GM12891 (cell line): Measurements from ENCODE around the gene HCST.

Experiments
- DNase-seq: peaks from one replicate; pipeline ENCODE4 v3.0.0; 2011; ENCODE audit warnings: low spot score; ENCODE audit not compliant: insufficient read length
- FAIRE-seq: peaks from 2 replicates; lab custom pipeline; 2011; peaks lifted over from hg19 to GRCh38; lab: Jason Lieb, UNC
- PAX5 ChIP-seq: IDR thresholded peaks from 2 replicates; pipeline ENCODE4 v1.6.1; 2011; ENCODE audit warnings: low read length, moderate library complexity, mild to moderate bottlenecking; ENCODE audit not compliant: insufficient read depth, severe bottlenecking
- POLR2A ChIP-seq: IDR thresholded peaks from 2 replicates; pipeline ENCODE4 v1.6.1; 2011; ENCODE audit warnings: low read depth, low read length, control low read depth
- POLR2AphosphoS5 ChIP-seq: IDR thresholded peaks from 2 replicates; pipeline ENCODE4 v1.6.1; 2011; ENCODE audit warnings: low read depth, low read length, control low read depth
- POU2F2 ChIP-seq: IDR thresholded peaks from 2 replicates; pipeline ENCODE4 v1.6.1; 2011; ENCODE audit warnings: low read depth, mild to moderate bottlenecking, control low read depth, low read length, moderate library complexity
- SPI1 ChIP-seq: IDR thresholded peaks from 2 replicates; pipeline ENCODE4 v1.6.1; 2011; ENCODE audit warnings: low read depth, low read length, control low read depth
- TAF1 ChIP-seq: IDR thresholded peaks from 2 replicates; pipeline ENCODE4 v1.6.1; 2011; ENCODE audit warnings: low read depth, low read length, control low read depth

Gene HCST

GRCh38 chr19:35911790-35912189 lies 9.5 kb downstream of the HCST start:
- DNase-seq (no peak), FAIRE-seq (no peak)
- TF ChIP-seq POU2F2 (no peak), SPI1 (no peak), POLR2AphosphoS5 (no peak), TAF1 (no peak), POLR2A (no peak), PAX5 (no peak)

- FAIRE-seq, result no peak
- DNase-seq, result no peak
- TF ChIP-seq POLR2A, result no peak
- TF ChIP-seq PAX5, result no peak
- no peak for TF ChIP-seq TAF1
- TF ChIP-seq POU2F2, result no peak
- TF ChIP-seq SPI1, result no peak
- no peak for TF ChIP-seq POLR2AphosphoS5
These were observed 11.3 kb downstream of the HCST start for GRCh38 chr19:35913589-35913988.

- TF ChIP-seq PAX5, result no peak
- peak; percentile 58; the same call in 1 of the 2 replicates for TF ChIP-seq SPI1
- peak; percentile 48 for FAIRE-seq
- DNase-seq, result no peak
These were observed 13.1 kb downstream of the HCST start for GRCh38 chr19:35915443-35915842.

- no peak for TF ChIP-seq SPI1
- TF ChIP-seq PAX5, result no peak
- TF ChIP-seq POU2F2, result no peak
- no peak for TF ChIP-seq POLR2A
- TF ChIP-seq TAF1, result no peak
- no peak for TF ChIP-seq POLR2AphosphoS5
These were observed 17.0 kb downstream of the HCST start for GRCh38 chr19:35919306-35919705.

GRCh38 chr19:35921012-35921411 lies 18.7 kb downstream of the HCST start:
- no peak for FAIRE-seq
- TF ChIP-seq SPI1, result no peak

More at GRCh38 chr19:35919306-35919705, 17.0 kb downstream of the HCST start:
- no peak for FAIRE-seq
- DNase-seq, result no peak

GRCh38 chr19:35925501-35925900 lies 23.2 kb downstream of the HCST start:
- FAIRE-seq (no peak), DNase-seq (no peak)
- TF ChIP-seq POLR2A, result no peak
- TF ChIP-seq POU2F2, result no peak
- TF ChIP-seq POLR2AphosphoS5, result no peak
- no peak for TF ChIP-seq TAF1
- TF ChIP-seq PAX5, result no peak
- no peak for TF ChIP-seq SPI1

More at GRCh38 chr19:35921012-35921411, 18.7 kb downstream of the HCST start:
- DNase-seq, result no peak

- TF ChIP-seq TAF1, result no peak
- no peak for TF ChIP-seq SPI1
- TF ChIP-seq POU2F2, result no peak
- TF ChIP-seq POLR2A, result no peak
- no peak for TF ChIP-seq POLR2AphosphoS5
- no peak for TF ChIP-seq PAX5
- no peak for DNase-seq
These were observed 26.2 kb downstream of the HCST start for GRCh38 chr19:35928507-35928906.

GRCh38 chr19:35929876-35930275 lies 27.5 kb downstream of the HCST start:
- TF ChIP-seq POLR2AphosphoS5 (no peak), PAX5 (no peak), POU2F2 (no peak), POLR2A (no peak), SPI1 (peak; percentile 21; the same call in 1 of the 2 replicates), TAF1 (no peak)
- no peak for DNase-seq
- peak; percentile 63 for FAIRE-seq

More at GRCh38 chr19:35928507-35928906, 26.2 kb downstream of the HCST start:
- FAIRE-seq, result no peak

- FAIRE-seq, result peak; percentile 100
- TF ChIP-seq POLR2AphosphoS5, result peak; percentile 98
- peak; percentile 93 for TF ChIP-seq TAF1
- peak; percentile 78 for TF ChIP-seq PAX5
- TF ChIP-seq POU2F2, result peak; percentile 67; the same call in 1 of the 2 replicates
- peak; percentile 98 for TF ChIP-seq POLR2A
- TF ChIP-seq SPI1, result no peak
- peak; percentile 97 for DNase-seq
These were observed 29.0 kb downstream of the HCST start for GRCh38 chr19:35931161-35931873.

- TF ChIP-seq POLR2A (no peak), TAF1 (no peak), POU2F2 (no peak)
- no peak for DNase-seq
- FAIRE-seq, result no peak
These were observed 29.5 kb downstream of the HCST start for GRCh38 chr19:35931874-35932202.
